GM12892 (cell line): ENCODE measurements around the gene HYAL1.

ENCODE experiments used
- POLR2A ChIP-seq: IDR thresholded peaks from 2 replicates; pipeline ENCODE4 v1.6.1; 2011; ENCODE audit warnings: low read depth, low read length, control low read depth
- POLR2AphosphoS5 ChIP-seq: IDR thresholded peaks from 2 replicates; pipeline ENCODE4 v1.6.1; 2011; ENCODE audit warnings: low read depth, low read length, control low read depth
- TAF1 ChIP-seq: IDR thresholded peaks from 2 replicates; pipeline ENCODE4 v1.6.1; 2011; ENCODE audit warnings: low read depth, mild to moderate bottlenecking, control low read depth, low read length, borderline replicate concordance

DNA sequence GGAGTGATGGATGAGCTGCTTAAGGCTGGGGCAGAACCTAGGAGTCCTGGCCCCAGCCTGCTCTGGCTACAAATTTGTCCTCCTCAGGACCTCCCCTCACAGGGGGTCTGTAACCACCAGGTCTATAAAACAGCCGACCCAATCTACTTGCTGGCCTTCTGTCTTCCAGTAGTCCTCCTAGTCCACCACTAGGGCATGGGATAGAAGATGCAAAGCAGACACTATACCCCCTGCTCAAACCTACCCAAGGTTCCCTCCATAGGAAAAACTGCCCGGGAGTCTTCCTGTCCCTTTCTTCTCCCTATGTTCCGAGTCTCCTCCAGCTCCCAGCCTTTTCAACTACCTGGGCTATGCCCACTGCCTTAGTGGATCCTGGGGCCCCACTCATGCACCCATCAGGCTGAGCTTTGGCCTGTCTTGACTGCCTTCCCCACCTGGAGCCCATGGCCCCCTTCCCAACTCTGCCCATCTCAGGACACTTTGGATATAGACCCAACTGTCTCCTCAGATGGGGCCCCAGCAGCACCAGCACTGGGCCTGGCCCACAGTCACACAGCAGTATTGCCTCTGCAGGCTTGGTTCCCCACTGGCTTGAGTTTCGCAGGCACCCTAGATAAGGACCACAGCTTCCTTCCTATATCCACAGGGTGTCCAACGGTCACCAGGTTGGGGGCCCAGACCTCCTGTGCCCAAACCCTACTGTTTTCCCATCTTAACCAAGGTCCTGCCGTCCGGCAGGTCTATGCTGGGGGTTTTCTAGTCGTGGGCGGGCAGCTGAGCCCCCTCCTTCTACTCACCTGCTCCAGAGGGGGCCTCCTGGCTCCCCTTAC, 5.3 kb downstream of the HYAL1 start:
- TF ChIP-seq POLR2A (no peak), POLR2AphosphoS5 (no peak), TAF1 (no peak)
